Left colon (tissue), 2 donors: ENCODE measurements around the gene PCDHGC5. TPM values are rescaled to one million over a fixed set of nuclear protein-coding genes. Genes with fewer than 3 reads are reported as not detected.
A peak's percentile ranks its signal among the peaks of the same experiment; 100 is the strongest.

ENCODE experiments used
- ATAC-seq: fragments of 200-7000 bp; cut with Tn5 transposase; one replicate; pipeline ENCODE4 v1.9.1; 2020; ENCODE audit warnings: mild to moderate bottlenecking, moderate library complexity
- DNase-seq, 2 donors: peaks; one replicate each; pipeline ENCODE4 v3.0.0-alpha.2; 2020
- intact Hi-C, 2 donors: fragments of 100-400 bp; cut with DNase I in 1 of 2; cut with micrococcal nuclease in 1 of 2; formaldehyde crosslinking; loops; one replicate each; pipeline versions ENCODE4 v1.11.2 to v1.14.0; 2022; cut with DNase I, micrococcal nuclease
- total RNA-seq, 2 donors: library from RNA; stranded (reverse); fragmentation: NEBNext Ultra II Directional; extraction: Animal tissue kit (Norgen Biotek cat#: 25700); gene quantifications; one replicate each; pipeline ENCODE4 v1.2.1, GENCODE V29; 2021
- donor health status: DM: no; HTN: no; CAD: no.
- donor health status: DM: yes; HTN: yes; CAD: no.

Gene PCDHGC5
- total RNA-seq, 2 donors from 2014 or later = 0.75 to 0.76 TPM

GRCh38 chr5:141487131-141487530, 1.8 kb upstream of the PCDHGC5 start:
- intact Hi-C loops = no loop called here
- no peak for ATAC-seq

GRCh38 chr5:141489841-141490240, 960 bp downstream of the PCDHGC5 start:
- intact Hi-C loops = no loop called here
- DNase-seq = no peak
- no peak for ATAC-seq

More at GRCh38 chr5:141487131-141487530, 1.8 kb upstream of the PCDHGC5 start:
- no peak for DNase-seq

GRCh38 chr5:141490271-141490670, 1.4 kb downstream of the PCDHGC5 start:
- ATAC-seq (no peak), DNase-seq (no peak)
- intact Hi-C loops = no loop called here

- no peak for ATAC-seq
These were observed 1.9 kb downstream of the PCDHGC5 start for GRCh38 chr5:141490771-141491170.

GRCh38 chr5:141491323-141492167, 2.7 kb downstream of the PCDHGC5 start:
- DNase-seq (no peak), ATAC-seq (no peak)
- intact Hi-C loops = no loop called here

More at GRCh38 chr5:141490771-141491170, 1.9 kb downstream of the PCDHGC5 start:
- intact Hi-C loops = no loop called here
- DNase-seq = no peak

GRCh38 chr5:141492168-141492885, 3.4 kb downstream of the PCDHGC5 start:
- ATAC-seq (no peak), DNase-seq (no peak)
- intact Hi-C loops = no loop called here

- no peak for ATAC-seq
- no peak for DNase-seq
- intact Hi-C loops = no loop called here
These were observed 4.9 kb downstream of the PCDHGC5 start for GRCh38 chr5:141493500-141494422.

GRCh38 chr5:141494761-141495452, 6.0 kb downstream of the PCDHGC5 start:
- intact Hi-C loops = no loop called here
- ATAC-seq (no peak), DNase-seq (no peak)

- intact Hi-C loops = no loop called here
- no peak for DNase-seq
- no peak for ATAC-seq
These were observed 6.6 kb downstream of the PCDHGC5 start for GRCh38 chr5:141495453-141495811.

GRCh38 chr5:141496038-141496437, 7.2 kb downstream of the PCDHGC5 start:
- intact Hi-C loops = no loop called here
- DNase-seq (no peak), ATAC-seq (no peak)

GRCh38 chr5:141501761-141502160, 12.9 kb downstream of the PCDHGC5 start:
- DNase-seq (no peak), ATAC-seq (no peak)
- intact Hi-C loops = no loop called here

GRCh38 chr5:141503681-141504080, 14.8 kb downstream of the PCDHGC5 start:
- DNase-seq (no peak), ATAC-seq (no peak)
- intact Hi-C loops = no loop called here

GRCh38 chr5:141504216-141504615, 15.3 kb downstream of the PCDHGC5 start:
- ATAC-seq = no peak
- no peak for DNase-seq
- intact Hi-C loops = no loop called here

- no peak for DNase-seq
- intact Hi-C loops = no loop called here
- no peak for ATAC-seq
These were observed 17.7 kb downstream of the PCDHGC5 start for GRCh38 chr5:141506381-141507155.

GRCh38 chr5:141507387-141508091, 18.7 kb downstream of the PCDHGC5 start:
- intact Hi-C loops = no loop called here
- no peak for DNase-seq
- no peak for ATAC-seq

- ATAC-seq (no peak), DNase-seq (no peak)
- intact Hi-C loops = no loop called here
These were observed 19.5 kb downstream of the PCDHGC5 start for GRCh38 chr5:141508440-141508797.

GRCh38 chr5:141508798-141509611, 20.1 kb downstream of the PCDHGC5 start:
- intact Hi-C loops = no loop called here
- DNase-seq (peak in 1 of 2 donors; percentile 45), ATAC-seq (no peak)
